ENCODE data around the gene PRR5.

Gene PRR5

GRCh38 chr22:44782363-44782963 is 80.5 kb downstream of the PRR5 start:
- H3K4me3 ChIP-seq (ENCODE audit: low read length in 2 of 2): no peak overlapping the region
- peaks cover 0 to 4% of the 10 kb centered on the region in 2 donors for H3K4me1 ChIP-seq (ENCODE audit: control insufficient read depth in 2 of 2, insufficient read depth in 2 of 2, low read length in 2 of 2)
- no peak overlapping the region for H3K27ac ChIP-seq (ENCODE audit: low read depth in 2 of 2, low read length in 2 of 2)
- no peak overlapping the region for H3K9ac ChIP-seq (ENCODE audit: low read depth in 1 of 2, low read length in 2 of 2)
- no peaks in the 10 kb centered on the region for H3K36me3 ChIP-seq (ENCODE audit: control insufficient read depth in 2 of 2, insufficient read depth in 2 of 2, low read length in 2 of 2)
- H3K9me3 ChIP-seq (ENCODE audit: control insufficient read depth in 2 of 2, low read length in 2 of 2): no peaks in the 10 kb centered on the region
- H3K27me3 ChIP-seq (ENCODE audit: control insufficient read depth in 2 of 2, insufficient read depth in 2 of 2, low read length in 2 of 2): no peaks in the 10 kb centered on the region

DNA sequence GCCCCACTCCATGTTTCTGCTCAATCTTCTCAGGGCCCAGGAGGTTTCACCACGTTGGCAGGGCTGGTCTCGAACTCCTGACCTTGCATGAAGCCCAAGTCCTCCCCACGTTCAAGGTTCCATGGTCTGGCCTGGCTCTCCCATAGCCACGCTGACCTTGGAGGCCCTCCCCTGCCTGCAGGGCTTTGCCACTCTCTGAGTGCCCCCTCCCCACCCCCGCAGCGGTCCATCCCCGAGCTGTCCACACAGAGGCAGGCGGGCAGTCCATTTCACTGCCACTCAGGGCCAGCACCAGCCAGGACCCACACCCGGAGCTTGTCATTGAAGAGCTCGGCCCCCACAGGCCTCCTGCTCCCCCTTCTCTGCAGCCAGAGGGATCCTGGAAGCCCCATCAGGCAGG is 81.1 kb downstream of the PRR5 start:
- no peaks in the 10 kb centered on the region for H3K27me3 ChIP-seq (ENCODE audit: control insufficient read depth in 2 of 2, insufficient read depth in 2 of 2, low read length in 2 of 2)
- H3K36me3 ChIP-seq (ENCODE audit: control insufficient read depth in 2 of 2, insufficient read depth in 2 of 2, low read length in 2 of 2): peaks cover 0 to 2% of the 10 kb centered on the region in 2 donors
- peaks cover 0 to 4% of the 10 kb centered on the region in 2 donors for H3K4me1 ChIP-seq (ENCODE audit: control insufficient read depth in 2 of 2, insufficient read depth in 2 of 2, low read length in 2 of 2)
- no peak overlapping the region for H3K9ac ChIP-seq (ENCODE audit: low read depth in 1 of 2, low read length in 2 of 2)
- no peaks in the 10 kb centered on the region for H3K9me3 ChIP-seq (ENCODE audit: control insufficient read depth in 2 of 2, low read length in 2 of 2)
- no peak overlapping the region for H3K27ac ChIP-seq (ENCODE audit: low read depth in 2 of 2, low read length in 2 of 2)
- H3K4me3 ChIP-seq (ENCODE audit: low read length in 2 of 2): no peak overlapping the region

- Histone ChIP-seq H3K9me3 (ENCODE audit: control insufficient read depth in 2 of 2, low read length in 2 of 2) (no peaks in the 10 kb centered on the region), H3K27me3 (ENCODE audit: control insufficient read depth in 2 of 2, insufficient read depth in 2 of 2, low read length in 2 of 2) (no peaks in the 10 kb centered on the region), H3K9ac (ENCODE audit: low read depth in 1 of 2, low read length in 2 of 2) (no peak overlapping the region)
Measured at GRCh38 chr22:44783581-44783980, 81.6 kb downstream of the PRR5 start.

DNA sequence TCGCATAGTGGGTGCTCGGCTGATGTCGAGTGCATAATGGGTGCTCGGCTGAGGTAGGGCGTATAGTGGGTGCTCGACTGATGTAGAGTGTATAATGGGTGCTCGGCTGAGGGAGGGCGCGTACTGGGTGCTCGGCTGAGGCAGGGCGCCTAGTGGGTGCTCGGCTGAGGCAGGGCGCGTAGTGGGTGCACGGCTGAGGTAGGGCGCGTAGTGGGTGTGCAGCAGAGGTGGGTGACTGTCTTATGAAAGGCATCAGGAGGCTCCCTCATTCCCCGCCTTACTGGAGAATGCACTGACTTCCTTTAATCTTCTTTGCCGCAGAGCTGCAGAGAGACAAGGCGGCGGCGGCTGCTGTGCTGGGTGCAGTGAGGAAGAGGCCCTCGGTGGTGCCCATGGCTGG is 84.1 kb downstream of the PRR5 start:
- Histone ChIP-seq H3K36me3 (ENCODE audit: control insufficient read depth in 2 of 2, insufficient read depth in 2 of 2, low read length in 2 of 2) (peaks cover 0 to 2% of the 10 kb centered on the region in 2 donors), H3K9ac (ENCODE audit: low read depth in 1 of 2, low read length in 2 of 2) (no peak overlapping the region), H3K9me3 (ENCODE audit: control insufficient read depth in 2 of 2, low read length in 2 of 2) (no peaks in the 10 kb centered on the region), H3K4me3 (ENCODE audit: low read length in 2 of 2) (no peak overlapping the region), H3K27ac (ENCODE audit: low read depth in 2 of 2, low read length in 2 of 2) (no peak overlapping the region), H3K4me1 (ENCODE audit: control insufficient read depth in 2 of 2, insufficient read depth in 2 of 2, low read length in 2 of 2) (peaks cover 0 to 4% of the 10 kb centered on the region in 2 donors), H3K27me3 (ENCODE audit: control insufficient read depth in 2 of 2, insufficient read depth in 2 of 2, low read length in 2 of 2) (no peaks in the 10 kb centered on the region)

More at GRCh38 chr22:44783581-44783980, 81.6 kb downstream of the PRR5 start:
- peaks cover 0 to 2% of the 10 kb centered on the region in 2 donors for H3K36me3 ChIP-seq (ENCODE audit: control insufficient read depth in 2 of 2, insufficient read depth in 2 of 2, low read length in 2 of 2)
- H3K4me3 ChIP-seq (ENCODE audit: low read length in 2 of 2): no peak overlapping the region
- no peak overlapping the region for H3K27ac ChIP-seq (ENCODE audit: low read depth in 2 of 2, low read length in 2 of 2)
- H3K4me1 ChIP-seq (ENCODE audit: control insufficient read depth in 2 of 2, insufficient read depth in 2 of 2, low read length in 2 of 2): peaks cover 0 to 4% of the 10 kb centered on the region in 2 donors

GRCh38 chr22:44786610-44787009 is 84.6 kb downstream of the PRR5 start:
- Histone ChIP-seq H3K4me3 (ENCODE audit: low read length in 2 of 2) (no peak overlapping the region), H3K27me3 (ENCODE audit: control insufficient read depth in 2 of 2, insufficient read depth in 2 of 2, low read length in 2 of 2) (no peaks in the 10 kb centered on the region), H3K36me3 (ENCODE audit: control insufficient read depth in 2 of 2, insufficient read depth in 2 of 2, low read length in 2 of 2) (peaks cover 0 to 2% of the 10 kb centered on the region in 2 donors), H3K9me3 (ENCODE audit: control insufficient read depth in 2 of 2, low read length in 2 of 2) (no peaks in the 10 kb centered on the region), H3K27ac (ENCODE audit: low read depth in 2 of 2, low read length in 2 of 2) (no peak overlapping the region), H3K9ac (ENCODE audit: low read depth in 1 of 2, low read length in 2 of 2) (no peak overlapping the region), H3K4me1 (ENCODE audit: control insufficient read depth in 2 of 2, insufficient read depth in 2 of 2, low read length in 2 of 2) (peaks cover 0 to 4% of the 10 kb centered on the region in 2 donors)

Measured in mucosa of rectum (tissue), 2 donors.